ENCODE results near the gene GALNT5.

GRCh38 chr2:157292853-157293252 lies 35.3 kb downstream of the GALNT5 start:
- TF ChIP-seq ZBTB1 (tag by site-specific recombination; IDR thresholded peaks at IDR 0.05) (no peak), KLF7 (tag by site-specific recombination; IDR thresholded peaks at IDR 0.05; ENCODE audit: borderline replicate concordance) (no peak), REST (tag by site-specific recombination; IDR thresholded peaks at IDR 0.05) (no peak), CTCF (tag by site-specific recombination; IDR thresholded peaks at IDR 0.05) (no peak)

Measured in HEK293 (cell line).